HPDE6-E6E7 (cell line): ENCODE measurements around the gene GGTLC3.
"Not testable (repeated sequence)": the region's sequence is repeated elsewhere in the genome, so short reads cannot be mapped to it uniquely, and the experiment has no call there.

Experiments
- DNase-seq: peaks from one replicate; pipeline ENCODE4 v3.0.0; 2011; ENCODE audit warnings: missing footprints; ENCODE audit errors: extremely low spot score

The GGTLC3 gene

GRCh38 chr22:18518061-18518460, at the start of gene GGTLC3:
Gene GGTLC3 (minus strand): TSS chr22:18518161. CDS start chr22:18517897, 264 bp downstream.
- DNase-seq, result not testable (repeated sequence)

- not testable (repeated sequence) for DNase-seq
Measured at GRCh38 chr22:18560099-18560974, 42.4 kb upstream of the GGTLC3 start.

- not testable (repeated sequence) for DNase-seq
Measured at GRCh38 chr22:18558939-18559338, 41.0 kb upstream of the GGTLC3 start.

DNA sequence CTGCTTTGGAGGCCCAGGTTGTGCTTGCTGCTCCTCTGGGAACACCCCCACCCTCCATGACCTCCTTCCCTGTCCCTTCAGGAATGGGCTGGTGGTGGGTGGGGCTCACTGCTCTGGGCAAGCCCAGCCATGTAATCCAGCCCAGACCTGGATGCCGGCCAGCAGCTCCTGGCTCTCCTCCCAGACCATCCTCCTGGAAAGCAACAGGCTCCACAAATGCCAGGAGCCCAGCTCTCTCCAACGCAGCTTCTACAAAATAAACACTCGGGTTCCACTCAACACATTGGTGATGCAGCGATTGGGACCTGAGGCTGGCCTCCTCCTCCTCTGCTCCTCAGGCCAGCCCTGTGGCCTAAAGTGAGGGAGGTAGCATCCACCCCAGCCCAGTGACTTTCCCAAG, 40.6 kb upstream of the GGTLC3 start:
- DNase-seq, result not testable (repeated sequence)

GRCh38 chr22:18554280-18555256, 36.6 kb upstream of the GGTLC3 start:
- DNase-seq, result not testable (repeated sequence)

DNA sequence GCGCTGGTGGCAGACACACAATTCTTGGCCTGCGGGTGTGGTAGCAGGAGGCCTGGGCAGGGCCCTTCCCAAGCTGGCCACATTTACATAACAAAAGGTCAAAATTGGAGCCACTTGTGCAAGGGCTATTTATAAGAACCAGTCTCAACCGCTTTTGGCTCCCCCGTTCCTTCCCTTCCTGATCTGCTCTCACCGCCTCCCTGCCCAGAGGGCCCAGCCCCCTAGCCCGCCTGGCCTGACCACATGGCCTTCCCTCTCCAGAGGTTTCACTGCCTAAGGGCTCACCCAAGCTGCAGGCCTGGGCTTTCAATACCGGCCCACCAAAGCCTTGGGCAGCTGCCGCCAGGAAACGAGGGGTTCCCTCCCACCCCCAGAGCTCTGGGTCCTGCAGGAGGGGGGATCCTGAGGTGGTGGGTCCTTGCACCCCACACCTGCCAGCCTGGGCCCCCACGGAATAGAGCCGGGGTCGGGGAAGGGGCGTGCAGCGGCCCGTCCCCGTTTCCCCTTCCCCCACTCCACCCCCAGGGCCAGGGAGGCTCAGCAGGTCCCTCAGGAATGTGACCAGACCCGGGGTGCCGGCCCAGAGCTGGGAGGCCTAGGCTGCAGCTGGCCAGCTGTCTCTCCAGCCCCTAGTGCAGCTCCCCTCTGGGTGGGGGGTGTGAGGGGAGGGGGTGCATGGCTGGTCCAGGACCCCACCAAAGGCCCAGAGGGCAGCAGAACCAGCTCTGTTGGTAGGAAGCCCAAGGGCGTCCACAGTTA, 35.1 kb upstream of the GGTLC3 start:
- not testable (repeated sequence) for DNase-seq

GRCh38 chr22:18551046-18551445, 33.1 kb upstream of the GGTLC3 start:
- not testable (repeated sequence) for DNase-seq

- DNase-seq, result not testable (repeated sequence)
Measured at GRCh38 chr22:18549458-18550179, 31.7 kb upstream of the GGTLC3 start.

DNA sequence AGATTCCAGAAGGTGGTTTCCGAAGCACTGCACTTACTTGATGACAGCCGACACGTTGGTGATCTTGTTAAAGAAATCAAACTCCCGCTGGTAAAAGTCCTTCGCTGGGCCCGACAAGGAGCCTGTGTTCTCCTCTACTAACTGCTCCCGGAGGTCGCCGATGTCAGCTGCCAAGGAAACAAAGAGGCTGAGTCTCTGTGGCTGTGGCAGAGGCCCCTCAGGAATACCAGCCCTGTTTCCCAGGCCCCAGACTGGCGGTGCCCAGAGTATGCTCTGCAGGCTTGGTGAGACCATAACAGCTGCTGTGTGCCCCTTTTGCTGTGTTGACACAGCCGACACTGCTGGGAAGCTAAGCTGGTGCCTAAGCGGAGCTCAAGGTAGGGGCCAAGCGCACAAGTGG, 26.7 kb upstream of the GGTLC3 start:
- not testable (repeated sequence) for DNase-seq

GRCh38 chr22:18543400-18543799, 25.4 kb upstream of the GGTLC3 start:
- DNase-seq, result not testable (repeated sequence)

DNA sequence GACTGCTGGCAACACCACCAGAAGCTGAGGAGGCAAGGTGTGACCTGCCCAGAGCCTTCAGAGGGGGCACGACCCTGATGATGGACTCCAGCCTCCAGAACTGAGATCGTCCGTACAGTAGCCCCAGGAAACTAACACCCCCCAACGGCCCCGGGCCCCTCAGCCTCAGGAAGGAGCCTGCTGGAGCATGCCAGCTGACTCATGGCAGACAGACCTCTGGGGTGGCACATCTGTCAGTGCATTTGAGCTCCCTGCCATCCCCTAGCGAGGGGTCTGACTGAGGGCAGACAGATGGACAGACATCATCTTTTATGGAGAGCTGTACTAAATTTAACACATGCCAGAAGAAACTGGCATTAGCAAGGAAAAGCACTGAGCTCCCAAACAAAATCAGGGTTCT, 22.0 kb upstream of the GGTLC3 start:
- not testable (repeated sequence) for DNase-seq

DNA sequence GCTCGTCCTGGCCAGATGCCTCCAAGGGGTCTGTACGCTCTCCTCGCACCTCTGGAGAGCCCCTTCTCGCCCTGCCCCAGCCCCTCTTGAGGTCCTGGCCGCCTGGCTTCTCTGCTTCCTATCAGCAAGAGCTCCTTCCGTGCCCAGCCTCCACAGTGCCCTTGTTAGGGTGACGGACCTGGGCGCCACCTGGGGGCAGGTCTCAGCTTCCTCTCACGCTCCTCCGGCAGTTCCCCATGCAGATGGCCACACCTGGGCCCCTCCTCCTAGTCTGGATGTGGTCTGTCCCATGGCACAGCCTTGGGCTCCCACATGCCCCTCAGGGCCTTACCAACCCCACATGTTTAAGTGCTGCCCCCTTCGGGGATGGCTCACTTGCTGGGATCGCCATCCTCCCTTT, 16.4 kb upstream of the GGTLC3 start:
- DNase-seq, result not testable (repeated sequence)

- not testable (repeated sequence) for DNase-seq
Measured at GRCh38 chr22:18533633-18534032, 15.7 kb upstream of the GGTLC3 start.

GRCh38 chr22:18529416-18530145, 11.6 kb upstream of the GGTLC3 start:
- DNase-seq, result not testable (repeated sequence)

DNA sequence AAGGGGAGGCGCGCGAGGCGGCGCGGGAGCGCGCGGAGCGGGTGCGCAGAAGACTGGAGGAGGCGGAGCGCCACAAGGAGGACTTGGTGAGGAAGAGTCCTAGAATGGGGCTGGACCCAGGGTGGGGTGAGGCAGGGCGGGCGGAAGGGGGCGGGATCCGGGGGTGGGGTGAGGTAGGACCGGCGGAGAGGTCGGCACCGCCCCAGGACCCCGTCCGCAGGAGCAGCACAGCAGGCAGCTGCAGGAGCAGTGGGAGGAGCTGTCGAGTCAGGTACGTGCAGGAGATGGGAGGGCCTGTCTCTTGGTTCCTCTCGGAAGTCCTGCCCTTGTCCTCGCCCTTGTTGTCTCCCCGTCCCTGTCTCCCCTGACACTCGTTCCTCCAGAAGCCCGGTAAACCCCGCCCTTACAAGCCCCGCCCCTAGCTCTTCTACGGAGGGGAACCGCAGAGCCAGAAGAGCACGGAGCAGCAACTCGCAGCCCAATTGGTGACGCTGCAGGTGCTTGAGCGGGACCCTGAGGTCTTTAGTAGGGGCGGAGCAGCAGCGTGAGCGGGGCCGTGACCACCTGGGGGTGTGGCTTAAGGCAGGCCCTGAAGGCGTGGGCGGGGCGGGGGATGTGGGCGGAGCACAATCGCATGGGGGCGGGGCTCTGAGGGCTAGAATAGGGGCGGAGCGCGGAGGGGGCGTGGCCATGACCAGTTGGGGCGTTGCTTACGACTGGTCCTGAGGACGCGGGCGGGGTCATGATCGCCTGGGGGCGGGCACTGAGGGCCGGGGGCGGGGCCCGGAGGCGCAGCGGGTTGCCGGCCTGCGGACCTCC, 10.8 kb upstream of the GGTLC3 start:
- DNase-seq, result not testable (repeated sequence)

DNA sequence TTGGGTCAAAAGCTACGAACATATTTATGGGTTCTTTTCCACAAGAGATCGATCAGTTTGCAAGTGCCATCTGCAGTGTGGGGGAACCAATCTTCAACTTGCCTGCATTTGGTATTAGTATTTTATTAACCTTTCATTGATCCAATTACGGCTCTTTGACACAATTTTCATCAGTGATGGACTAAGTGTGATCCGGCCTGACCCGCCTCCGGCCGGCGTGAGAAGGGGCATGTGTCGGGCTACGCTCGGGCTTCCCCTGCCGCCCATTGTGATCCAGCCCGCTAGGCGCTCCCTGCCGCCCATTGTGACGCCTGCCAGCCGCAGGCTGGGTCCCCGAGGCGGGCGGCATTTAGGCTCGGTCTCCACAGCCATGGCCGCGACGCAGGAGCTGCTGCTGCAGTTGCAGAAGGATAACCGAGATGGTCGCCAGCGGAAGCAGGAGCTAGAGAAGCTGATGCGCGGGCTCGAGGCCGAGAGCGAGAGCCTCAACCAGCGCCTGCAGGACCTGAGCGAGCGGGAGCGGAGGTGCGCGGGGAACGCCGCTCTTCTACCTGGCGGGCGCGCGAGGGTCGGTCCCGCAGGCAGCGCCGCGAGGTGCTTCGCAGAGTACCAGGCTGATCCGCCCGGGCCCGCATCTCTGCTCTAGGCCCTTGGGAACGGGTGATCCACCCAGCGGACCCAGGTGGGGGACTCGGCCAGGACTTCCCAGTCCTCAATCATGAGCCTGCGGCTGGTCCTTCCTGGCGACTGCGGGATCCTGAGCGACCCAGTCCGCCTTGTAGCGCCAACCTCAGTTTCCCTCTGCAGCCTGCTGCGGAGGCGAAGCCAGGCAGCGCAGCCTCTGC, 10.0 kb upstream of the GGTLC3 start, which contains the start of gene TMEM191B:
TMEM191B (plus strand) TSS at position 51 of the 845 bp plus-strand sequence; CDS start at position 230, 179 bp downstream.
- not testable (repeated sequence) for DNase-seq

DNA sequence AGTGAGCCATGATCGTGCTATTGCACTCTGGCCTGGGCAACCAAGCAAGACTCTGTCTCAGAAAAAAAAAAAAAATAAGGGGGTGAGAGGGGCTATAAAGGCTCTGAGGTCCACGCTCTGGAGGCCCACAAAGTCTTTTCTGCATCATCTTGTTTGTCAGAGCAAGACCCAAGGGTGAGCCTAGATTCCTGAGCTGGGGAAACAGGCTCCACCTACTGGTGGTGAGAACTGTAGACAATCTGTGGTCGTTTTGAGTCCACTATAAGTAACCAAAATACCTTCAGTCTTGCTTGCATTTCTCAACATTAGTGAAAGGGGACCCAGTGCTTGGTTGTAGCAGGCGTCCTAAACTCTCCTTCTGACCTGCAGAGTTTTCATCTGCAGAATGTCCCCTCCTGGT, 5.4 kb upstream of the GGTLC3 start:
- DNase-seq, result not testable (repeated sequence)

DNA sequence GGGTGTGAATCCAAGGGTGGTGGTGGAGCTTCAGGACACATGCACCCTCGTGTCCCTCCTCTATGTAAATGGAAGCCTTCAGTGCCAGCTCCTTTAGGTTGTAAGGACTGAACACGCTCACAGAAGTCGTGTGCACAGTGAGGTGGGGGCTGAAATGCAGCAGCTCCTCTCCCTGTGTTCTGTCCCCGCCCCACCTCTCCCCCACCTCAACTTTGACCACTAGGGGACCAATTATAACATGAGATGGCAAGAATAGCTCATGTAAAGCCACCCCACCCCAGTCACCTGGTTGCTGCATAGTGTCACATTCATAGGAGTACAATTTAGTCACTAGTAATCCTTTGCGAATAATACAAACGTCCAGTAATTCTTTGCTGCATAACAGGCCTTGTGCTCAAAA, 4.8 kb upstream of the GGTLC3 start:
- DNase-seq, result not testable (repeated sequence)
